GM12874 (cell line): ENCODE measurements around the gene KRTAP5-5.

Experiments used
- TF ChIP-seq, protein P1 (sequence below): IDR thresholded peaks from 2 replicates; pipeline ENCODE4 v1.5.1; 2011; ENCODE audit warnings: low read depth, mild to moderate bottlenecking, control low read depth, low read length, moderate library complexity; ENCODE audit not compliant: insufficient read depth

KRTAP5-5 gene

GRCh38 chr11:1645357-1645821, 15.8 kb downstream of the KRTAP5-5 start:
- TF ChIP-seq, protein P1, sequence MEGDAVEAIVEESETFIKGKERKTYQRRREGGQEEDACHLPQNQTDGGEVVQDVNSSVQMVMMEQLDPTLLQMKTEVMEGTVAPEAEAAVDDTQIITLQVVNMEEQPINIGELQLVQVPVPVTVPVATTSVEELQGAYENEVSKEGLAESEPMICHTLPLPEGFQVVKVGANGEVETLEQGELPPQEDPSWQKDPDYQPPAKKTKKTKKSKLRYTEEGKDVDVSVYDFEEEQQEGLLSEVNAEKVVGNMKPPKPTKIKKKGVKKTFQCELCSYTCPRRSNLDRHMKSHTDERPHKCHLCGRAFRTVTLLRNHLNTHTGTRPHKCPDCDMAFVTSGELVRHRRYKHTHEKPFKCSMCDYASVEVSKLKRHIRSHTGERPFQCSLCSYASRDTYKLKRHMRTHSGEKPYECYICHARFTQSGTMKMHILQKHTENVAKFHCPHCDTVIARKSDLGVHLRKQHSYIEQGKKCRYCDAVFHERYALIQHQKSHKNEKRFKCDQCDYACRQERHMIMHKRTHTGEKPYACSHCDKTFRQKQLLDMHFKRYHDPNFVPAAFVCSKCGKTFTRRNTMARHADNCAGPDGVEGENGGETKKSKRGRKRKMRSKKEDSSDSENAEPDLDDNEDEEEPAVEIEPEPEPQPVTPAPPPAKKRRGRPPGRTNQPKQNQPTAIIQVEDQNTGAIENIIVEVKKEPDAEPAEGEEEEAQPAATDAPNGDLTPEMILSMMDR: no peak

- TF ChIP-seq, protein P1: no peak
Observed at GRCh38 chr11:1647901-1648652, 18.5 kb downstream of the KRTAP5-5 start.

GRCh38 chr11:1648653-1649420, 19.3 kb downstream of the KRTAP5-5 start:
- TF ChIP-seq, protein P1: no peak

DNA sequence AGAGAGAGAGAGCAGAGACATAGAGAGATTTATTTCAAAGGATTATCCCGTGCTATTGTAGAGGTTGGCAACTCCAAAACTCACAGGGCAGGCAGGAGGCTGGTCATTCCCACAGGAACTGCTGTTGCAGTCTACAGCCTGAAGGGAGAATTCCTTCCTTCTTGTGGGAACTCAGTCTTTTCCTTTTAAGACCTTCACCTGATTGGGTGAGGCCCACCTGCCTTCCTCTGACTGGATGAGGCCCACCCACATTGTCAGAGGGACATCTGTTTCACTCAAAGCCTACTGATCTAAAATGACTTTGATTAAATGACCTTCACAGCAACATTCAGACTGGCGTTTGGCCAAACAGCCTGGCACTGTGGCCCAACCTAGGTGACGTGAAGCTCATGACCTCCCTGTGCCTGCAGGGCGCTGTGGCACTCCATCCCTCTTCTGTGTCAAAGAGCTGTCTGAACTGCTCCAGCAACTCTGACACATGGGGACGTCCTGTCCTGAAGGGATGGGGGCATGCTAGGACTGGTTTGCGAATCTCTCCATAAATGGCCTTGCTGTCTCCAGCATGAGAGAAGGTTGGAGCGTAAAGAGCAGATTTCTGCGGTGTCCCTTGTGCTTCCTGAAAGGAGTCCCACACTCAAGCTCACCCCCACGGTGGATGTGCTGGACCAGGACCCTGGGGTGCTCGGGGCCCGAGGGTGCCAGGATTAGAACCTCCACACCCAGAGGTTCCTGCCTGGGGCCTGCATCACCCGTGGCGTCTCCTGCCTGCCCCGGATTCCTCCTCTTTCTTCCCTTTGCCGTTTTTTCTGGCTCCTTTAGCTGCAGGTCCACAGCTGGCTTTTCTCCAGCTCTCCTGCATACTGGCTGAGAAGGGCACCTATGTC, 20.7 kb downstream of the KRTAP5-5 start:
- TF ChIP-seq, protein P1: no peak

GRCh38 chr11:1650918-1651262, 21.3 kb downstream of the KRTAP5-5 start:
- TF ChIP-seq, protein P1: no peak

DNA sequence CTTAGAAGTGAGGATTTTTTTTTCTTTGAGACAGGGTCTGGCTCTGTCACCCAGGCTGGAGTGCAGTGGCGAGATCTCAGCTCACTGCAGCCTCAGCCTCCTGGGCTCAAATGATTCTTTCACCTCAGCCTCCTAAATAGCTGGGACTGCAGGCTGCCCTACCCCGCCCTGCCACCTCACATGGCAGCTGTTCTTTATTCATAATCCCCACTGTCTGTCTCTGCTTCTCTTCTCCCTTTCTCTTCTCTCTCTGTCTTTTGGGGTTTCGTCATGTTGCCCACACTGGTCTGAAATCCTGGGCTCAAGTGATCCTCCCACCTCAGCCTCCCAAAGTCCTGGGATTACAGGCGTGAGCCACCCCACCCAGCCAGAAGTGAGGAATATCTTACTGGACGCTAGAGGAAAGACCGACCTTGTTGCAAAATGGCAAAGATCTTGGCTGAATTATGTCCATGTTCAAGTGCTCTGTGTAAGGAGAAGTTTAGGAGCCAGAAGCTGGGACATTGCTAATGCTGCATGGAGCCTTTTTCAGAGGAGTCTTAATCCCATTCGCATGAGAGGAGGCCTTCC, 21.9 kb downstream of the KRTAP5-5 start:
- TF ChIP-seq, protein P1: no peak
